Neuron (in vitro differentiated cells): Measurements from ENCODE around the gene PIPOX.

Experiments used
- H2AFZ ChIP-seq: one replicate; pipeline ENCODE4 v1.6.1; 2013; ENCODE audit warnings: low read depth, mild to moderate bottlenecking, inconsistent platforms, low read length, moderate library complexity
- H3K27me3 ChIP-seq: one replicate; pipeline ENCODE4 v1.6.1; 2013; ENCODE audit warnings: low read length; ENCODE audit not compliant: insufficient read depth
- H3K36me3 ChIP-seq: one replicate; pipeline ENCODE4 v1.6.1; 2013; ENCODE audit warnings: low read length; ENCODE audit not compliant: insufficient read depth
- H3K4me1 ChIP-seq: one replicate; pipeline ENCODE4 v1.6.1; 2013; ENCODE audit warnings: low read length; ENCODE audit not compliant: insufficient read depth
- H3K4me3 ChIP-seq: 2 replicates; pipeline ENCODE4 v1.5.1; 2013; ENCODE audit warnings: mild to moderate bottlenecking, low read length, moderate library complexity
- H3K9me3 ChIP-seq: one replicate; pipeline ENCODE4 v1.6.1; 2013; ENCODE audit warnings: low read length

PIPOX gene

GRCh38 chr17:29045734-29046472, 3.0 kb downstream of the PIPOX start:
- H3K4me3 ChIP-seq, result no peak overlapping the region
- no peak overlapping the region for H2AFZ ChIP-seq
- peaks cover 66% of the 10 kb centered on the region for H3K4me1 ChIP-seq
- no peaks in the 10 kb centered on the region for H3K27me3 ChIP-seq
- no peaks in the 10 kb centered on the region for H3K9me3 ChIP-seq
- H3K36me3 ChIP-seq, result no peaks in the 10 kb centered on the region

DNA sequence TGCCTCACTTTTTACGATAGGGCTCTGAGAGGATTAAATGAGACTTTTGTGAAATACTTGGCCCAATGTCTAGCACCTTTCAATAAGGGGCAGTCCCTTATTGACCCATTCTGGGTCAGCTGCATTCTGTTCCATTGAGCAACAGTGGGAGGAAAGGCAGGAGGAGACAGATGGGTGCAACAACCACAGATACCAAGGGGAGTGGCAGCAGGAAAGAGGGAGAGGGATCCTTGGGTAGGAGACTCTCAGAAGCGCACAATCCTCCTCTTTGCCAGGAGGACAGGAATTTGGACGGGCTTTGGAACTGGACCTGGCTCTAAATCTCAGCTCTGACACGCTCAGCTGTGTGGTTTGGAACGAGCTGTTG, 3.5 kb downstream of the PIPOX start:
- Histone ChIP-seq H3K27me3 (no peaks in the 10 kb centered on the region), H3K4me1 (peaks cover 64% of the 10 kb centered on the region), H3K36me3 (no peaks in the 10 kb centered on the region), H3K9me3 (no peaks in the 10 kb centered on the region), H2AFZ (no peak overlapping the region), H3K4me3 (no peak overlapping the region)

DNA sequence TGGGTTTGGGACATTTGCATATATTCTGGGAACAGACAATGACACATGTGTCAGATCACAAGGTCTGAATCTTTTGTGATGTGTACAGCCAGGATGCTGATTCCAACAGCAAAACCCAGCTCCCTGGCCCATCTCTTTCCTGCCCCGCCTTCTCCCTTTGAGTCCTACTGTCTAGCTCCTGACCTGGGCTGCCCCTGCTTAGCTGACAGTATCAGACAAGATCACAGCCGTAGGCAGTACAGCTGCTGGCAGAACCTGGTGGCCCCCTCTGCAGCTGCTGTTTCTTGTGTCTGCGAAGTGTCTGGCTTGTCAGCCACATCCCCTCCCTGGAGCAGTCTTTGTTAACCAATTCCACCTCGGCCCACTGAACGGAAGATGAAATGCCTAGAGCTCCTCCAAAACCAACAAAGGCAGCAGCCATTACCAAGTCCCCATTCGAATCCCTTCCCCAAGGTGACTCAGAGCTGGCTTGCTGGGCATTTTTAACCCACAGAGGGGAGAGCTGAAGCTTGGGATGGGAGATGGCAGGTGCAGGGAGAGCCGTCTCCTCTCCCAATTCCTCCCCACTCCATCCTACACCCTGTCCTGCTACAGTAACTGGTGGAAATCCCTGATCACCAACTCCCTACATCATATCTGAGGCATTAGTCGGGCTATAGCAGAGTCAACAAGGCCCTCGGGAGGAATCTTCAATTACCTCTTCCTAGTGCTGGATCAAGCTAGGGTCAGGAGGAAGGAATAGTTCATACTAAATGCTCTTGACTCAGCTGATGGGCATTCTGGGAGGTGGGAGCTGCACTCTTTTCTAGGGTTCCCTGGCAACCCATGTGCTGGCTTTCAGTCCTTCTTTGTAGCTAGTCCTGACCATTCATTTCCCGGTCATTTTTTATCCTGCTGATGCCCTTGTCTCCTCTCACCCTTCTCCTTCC, 5.8 kb downstream of the PIPOX start:
- Histone ChIP-seq H3K9me3 (no peaks in the 10 kb centered on the region), H2AFZ (no peak overlapping the region), H3K27me3 (no peaks in the 10 kb centered on the region), H3K36me3 (no peaks in the 10 kb centered on the region), H3K4me1 (peaks cover 43% of the 10 kb centered on the region), H3K4me3 (peak overlapping the region; percentile 22)

- Histone ChIP-seq H3K9me3 (no peaks in the 10 kb centered on the region), H3K36me3 (no peaks in the 10 kb centered on the region), H3K27me3 (no peaks in the 10 kb centered on the region), H3K4me3 (no peak overlapping the region), H2AFZ (no peak overlapping the region), H3K4me1 (peaks cover 41% of the 10 kb centered on the region)
Observed at GRCh38 chr17:29049541-29050145, 6.7 kb downstream of the PIPOX start.

- H3K4me3 ChIP-seq, result no peak overlapping the region
- no peaks in the 10 kb centered on the region for H3K36me3 ChIP-seq
- peaks cover 46% of the 10 kb centered on the region for H3K4me1 ChIP-seq
- no peak overlapping the region for H2AFZ ChIP-seq
- H3K27me3 ChIP-seq, result no peaks in the 10 kb centered on the region
- H3K9me3 ChIP-seq, result no peaks in the 10 kb centered on the region
Observed at GRCh38 chr17:29050176-29050575, 7.2 kb downstream of the PIPOX start.

- Histone ChIP-seq H3K27me3 (no peaks in the 10 kb centered on the region), H3K4me1 (peaks cover 44% of the 10 kb centered on the region), H3K36me3 (no peaks in the 10 kb centered on the region), H2AFZ (no peak overlapping the region), H3K4me3 (no peak overlapping the region), H3K9me3 (no peaks in the 10 kb centered on the region)
Observed at GRCh38 chr17:29051194-29051593, 8.3 kb downstream of the PIPOX start.

DNA sequence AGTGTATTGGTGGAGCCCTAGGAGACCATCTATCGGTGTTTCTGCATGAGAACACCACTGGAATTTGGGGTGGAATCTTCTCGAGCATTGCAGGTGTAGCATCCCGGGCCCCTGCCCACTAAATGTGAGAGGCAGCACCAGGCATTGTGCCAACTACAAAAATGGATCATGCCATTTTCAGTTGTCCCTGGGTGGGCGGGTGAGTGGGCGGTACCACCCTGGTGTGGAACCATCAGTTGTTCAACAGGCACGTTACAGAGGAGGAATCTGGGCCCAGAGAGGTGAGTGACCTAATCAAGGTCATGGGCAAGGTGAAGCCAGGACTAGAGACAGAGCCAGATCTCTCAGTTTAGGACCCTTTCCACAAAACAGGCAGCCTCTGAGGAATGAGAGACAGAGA, 8.8 kb downstream of the PIPOX start:
- Histone ChIP-seq H3K9me3 (no peaks in the 10 kb centered on the region), H3K27me3 (no peaks in the 10 kb centered on the region), H3K4me1 (peaks cover 38% of the 10 kb centered on the region)

DNA sequence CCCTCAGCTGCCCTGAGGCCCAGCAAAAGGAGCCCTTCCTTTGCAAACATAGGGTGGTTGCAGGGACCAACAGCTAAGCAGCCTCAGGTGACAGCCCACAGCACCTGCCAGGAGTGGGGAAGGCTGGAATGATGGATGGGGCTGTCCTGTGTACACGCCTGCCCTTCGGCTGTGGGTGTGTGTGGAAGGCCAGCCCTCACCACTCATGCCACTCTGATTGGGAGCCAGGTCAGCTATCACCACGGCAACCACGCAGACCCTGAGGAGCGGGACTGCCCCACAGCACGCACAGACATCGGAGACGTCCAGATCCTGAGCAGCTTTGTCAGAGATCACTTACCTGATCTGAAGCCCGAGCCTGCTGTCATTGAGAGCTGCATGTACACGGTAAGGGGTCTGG, 11.9 kb downstream of the PIPOX start:
- H2AFZ ChIP-seq, result no peak overlapping the region
- no peak overlapping the region for H3K4me3 ChIP-seq
- H3K4me1 ChIP-seq, result peaks cover 14% of the 10 kb centered on the region
- H3K9me3 ChIP-seq, result no peaks in the 10 kb centered on the region
- no peaks in the 10 kb centered on the region for H3K36me3 ChIP-seq
- H3K27me3 ChIP-seq, result no peaks in the 10 kb centered on the region

More for the DNA sequence above, 8.8 kb downstream of the PIPOX start:
- Histone ChIP-seq H2AFZ (no peak overlapping the region), H3K36me3 (no peaks in the 10 kb centered on the region), H3K4me3 (no peak overlapping the region)

GRCh38 chr17:29057361-29057760, 14.4 kb downstream of the PIPOX start:
- Histone ChIP-seq H3K27me3 (no peaks in the 10 kb centered on the region), H3K4me1 (peaks cover 28% of the 10 kb centered on the region), H3K4me3 (no peak overlapping the region), H2AFZ (no peak overlapping the region), H3K9me3 (no peaks in the 10 kb centered on the region), H3K36me3 (no peaks in the 10 kb centered on the region)

DNA sequence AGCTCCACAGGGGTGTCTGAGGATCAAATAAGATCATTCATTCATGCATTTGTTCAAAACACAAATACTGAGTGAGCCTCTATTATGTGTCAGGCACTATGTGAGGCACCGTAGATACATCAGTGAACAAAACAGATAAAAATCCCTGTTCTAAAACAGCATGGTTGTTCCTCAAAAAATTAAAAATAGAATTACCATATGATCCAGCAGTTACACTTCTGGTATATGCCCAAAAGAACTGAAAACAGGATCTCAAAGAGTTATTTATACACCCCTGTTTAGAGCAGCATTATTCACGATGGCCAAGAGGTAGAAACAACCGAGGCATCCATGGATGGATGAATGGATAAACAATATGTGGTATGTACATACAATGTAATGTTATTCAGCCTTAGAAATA, 15.4 kb downstream of the PIPOX start:
- no peak overlapping the region for H2AFZ ChIP-seq
- H3K4me3 ChIP-seq, result no peak overlapping the region
- no peaks in the 10 kb centered on the region for H3K9me3 ChIP-seq
- no peaks in the 10 kb centered on the region for H3K36me3 ChIP-seq
- peaks cover 28% of the 10 kb centered on the region for H3K4me1 ChIP-seq
- H3K27me3 ChIP-seq, result no peaks in the 10 kb centered on the region

DNA sequence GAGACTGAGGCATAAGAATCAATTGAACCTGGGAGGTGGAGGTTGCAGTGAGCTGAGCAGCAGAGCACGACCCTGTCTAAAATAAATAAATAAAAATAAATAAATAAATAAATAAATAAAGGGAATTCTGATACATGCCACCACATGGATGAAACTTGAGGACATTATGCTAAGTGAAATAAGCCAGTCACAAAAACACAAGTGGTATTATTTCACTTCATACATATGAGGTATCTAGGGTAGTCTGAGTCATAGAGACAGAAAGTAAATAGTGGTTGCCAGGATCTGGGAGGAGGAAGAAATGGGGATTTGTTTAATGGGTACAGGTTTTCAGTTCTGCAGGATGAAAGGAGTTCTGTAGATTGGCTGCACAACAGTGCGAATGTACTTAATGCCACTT, 16.3 kb downstream of the PIPOX start:
- Histone ChIP-seq H3K36me3 (no peaks in the 10 kb centered on the region), H3K9me3 (no peaks in the 10 kb centered on the region), H3K4me1 (peaks cover 28% of the 10 kb centered on the region), H2AFZ (no peak overlapping the region), H3K27me3 (no peaks in the 10 kb centered on the region), H3K4me3 (no peak overlapping the region)

GRCh38 chr17:29060475-29060874, 17.5 kb downstream of the PIPOX start:
- H3K27me3 ChIP-seq, result no peaks in the 10 kb centered on the region
- no peaks in the 10 kb centered on the region for H3K9me3 ChIP-seq
- H3K36me3 ChIP-seq, result no peaks in the 10 kb centered on the region
- no peak overlapping the region for H2AFZ ChIP-seq
- H3K4me3 ChIP-seq, result no peak overlapping the region
- peaks cover 17% of the 10 kb centered on the region for H3K4me1 ChIP-seq

DNA sequence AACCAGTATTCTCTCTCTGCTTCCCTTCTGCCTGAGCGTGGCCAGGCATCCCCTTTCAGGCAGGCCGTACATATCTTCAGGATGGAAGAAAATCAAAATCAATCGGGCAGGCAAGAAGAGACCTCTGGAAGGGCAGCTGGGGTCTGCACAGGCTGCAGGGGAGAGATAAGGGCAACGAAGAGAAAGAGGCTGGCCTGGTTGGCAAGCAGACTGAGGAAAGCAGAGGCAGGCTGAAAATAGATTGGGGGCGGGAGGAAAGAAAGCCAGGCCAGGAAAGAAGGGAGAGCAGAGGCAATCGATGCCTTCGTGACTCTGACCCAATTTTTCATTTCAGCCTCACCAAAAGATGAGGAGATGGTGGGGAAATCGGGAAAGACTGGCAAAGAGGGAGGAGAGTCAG, 18.1 kb downstream of the PIPOX start:
- Histone ChIP-seq H3K9me3 (no peaks in the 10 kb centered on the region), H3K36me3 (no peaks in the 10 kb centered on the region), H2AFZ (no peak overlapping the region), H3K4me3 (no peak overlapping the region), H3K4me1 (peaks cover 16% of the 10 kb centered on the region), H3K27me3 (no peaks in the 10 kb centered on the region)
